Glomerular endothelial cell (primary cell): ENCODE data around the gene STAC3. TPM values are rescaled to one million over a fixed set of nuclear protein-coding genes. Genes with fewer than 3 reads are reported as not detected.

Experiments used
- DNase-seq: peaks from one replicate; pipeline ENCODE4 v3.0.0-alpha.2; 2011; ENCODE audit warnings: low read depth, low spot score; ENCODE audit errors: extremely low read depth
- total RNA-seq: library from RNA; depleted of rRNA; stranded (reverse); fragments of >200 nt; gene quantifications from 2 replicates; pipeline ENCODE4 v1.2.3, GENCODE V29; 2015

STAC3 gene
- total RNA-seq, 1 donor from 2014 or later, result 0.18 TPM

DNA sequence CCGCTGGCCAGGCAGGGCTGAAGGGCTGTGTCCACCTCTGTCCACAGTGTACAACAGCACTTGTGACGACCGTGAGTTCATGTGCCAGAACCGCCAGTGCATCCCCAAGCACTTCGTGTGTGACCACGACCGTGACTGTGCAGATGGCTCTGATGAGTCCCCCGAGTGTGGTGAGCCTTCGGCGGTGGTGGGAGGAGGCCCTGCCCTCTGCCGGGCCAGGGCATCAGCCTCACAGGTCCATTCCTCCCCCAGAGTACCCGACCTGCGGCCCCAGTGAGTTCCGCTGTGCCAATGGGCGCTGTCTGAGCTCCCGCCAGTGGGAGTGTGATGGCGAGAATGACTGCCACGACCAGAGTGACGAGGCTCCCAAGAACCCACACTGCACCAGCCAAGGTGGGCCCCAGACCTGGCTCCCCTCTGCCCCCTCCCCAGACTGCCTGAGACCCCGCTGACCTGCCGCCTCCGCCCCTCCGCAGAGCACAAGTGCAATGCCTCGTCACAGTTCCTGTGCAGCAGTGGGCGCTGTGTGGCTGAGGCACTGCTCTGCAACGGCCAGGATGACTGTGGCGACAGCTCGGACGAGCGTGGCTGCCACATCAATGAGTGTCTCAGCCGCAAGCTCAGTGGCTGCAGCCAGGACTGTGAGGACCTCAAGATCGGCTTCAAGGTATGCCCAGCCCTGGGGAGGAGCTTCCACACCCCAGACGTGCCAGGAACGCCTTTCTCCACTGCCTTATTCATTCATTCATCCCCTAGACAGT lies 55.2 kb downstream of the STAC3 start:
- DNase-seq, result no peak

DNA sequence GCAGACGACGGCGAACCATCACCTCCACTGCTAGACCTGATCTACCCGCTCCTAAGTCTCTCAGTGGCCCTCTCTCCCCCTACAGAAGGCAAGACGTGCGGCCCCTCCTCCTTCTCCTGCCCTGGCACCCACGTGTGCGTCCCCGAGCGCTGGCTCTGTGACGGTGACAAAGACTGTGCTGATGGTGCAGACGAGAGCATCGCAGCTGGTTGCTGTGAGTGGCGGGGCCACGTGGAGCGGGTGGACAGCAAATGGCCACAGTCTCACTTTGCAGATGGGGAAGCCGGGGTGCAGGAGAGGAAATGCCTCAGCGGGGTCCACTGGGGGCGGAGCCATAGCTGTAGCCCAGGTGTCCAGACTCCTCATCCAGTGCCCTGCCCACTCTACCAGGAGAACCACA lies 55.8 kb downstream of the STAC3 start:
- DNase-seq, result no peak

DNA sequence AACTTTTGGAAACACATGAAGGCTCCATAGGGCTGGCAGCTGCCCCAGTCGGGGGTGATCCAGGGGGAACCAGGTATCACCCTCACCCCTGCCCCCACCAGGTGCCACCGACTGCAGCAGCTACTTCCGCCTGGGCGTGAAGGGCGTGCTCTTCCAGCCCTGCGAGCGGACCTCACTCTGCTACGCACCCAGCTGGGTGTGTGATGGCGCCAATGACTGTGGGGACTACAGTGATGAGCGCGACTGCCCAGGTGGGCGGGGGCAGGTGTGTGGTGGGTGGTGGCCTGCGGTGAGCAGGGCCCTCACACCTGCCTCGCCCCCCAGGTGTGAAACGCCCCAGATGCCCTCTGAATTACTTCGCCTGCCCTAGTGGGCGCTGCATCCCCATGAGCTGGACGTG lies 56.7 kb downstream of the STAC3 start:
- no peak for DNase-seq

DNA sequence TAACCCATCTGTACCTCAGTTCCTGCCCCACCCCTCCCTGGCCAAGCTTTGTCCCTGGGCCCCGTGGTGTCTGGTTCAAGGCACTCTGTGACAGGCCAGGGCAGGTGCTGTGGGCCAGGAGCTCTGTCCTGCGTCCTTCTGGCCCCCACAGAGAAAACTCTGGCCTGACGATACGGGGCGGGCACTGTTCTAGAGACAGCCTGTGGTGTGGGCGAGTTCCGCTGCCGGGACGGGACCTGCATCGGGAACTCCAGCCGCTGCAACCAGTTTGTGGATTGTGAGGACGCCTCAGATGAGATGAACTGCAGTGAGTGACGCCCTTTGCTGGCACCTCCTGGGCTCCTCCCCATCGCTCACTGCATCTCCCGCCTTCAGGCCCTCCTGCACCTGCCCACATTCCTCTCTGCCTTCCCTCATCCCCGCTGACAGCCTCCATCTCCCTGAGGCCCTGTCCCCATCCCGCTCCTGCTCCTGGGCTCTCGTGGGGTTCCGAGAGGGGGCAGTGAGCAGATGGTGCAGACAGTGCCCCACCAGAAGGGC lies 57.2 kb downstream of the STAC3 start:
- DNase-seq, result no peak

Other genes starting within 250 kb of the STAC3 start
- 5.3 and 8.0 TPM in 2 replicates for gene ZBTB39, start 244.6 kb downstream of the STAC3 start, total RNA-seq
- gene TAC3, start 234.7 kb downstream of the STAC3 start, total RNA-seq, result not detected in 2 replicates
- not detected in 2 replicates for gene MYO1A, start 201.1 kb downstream of the STAC3 start, total RNA-seq
- 7.9 and 8.0 TPM in 2 replicates for gene NEMP1, start 172.4 kb downstream of the STAC3 start, total RNA-seq
- 16.4 and 17.2 TPM in 2 replicates for gene NAB2, start 162.1 kb downstream of the STAC3 start, total RNA-seq
- gene STAT6, start 139.8 kb downstream of the STAC3 start, total RNA-seq, result 91.2 and 108 TPM in 2 replicates
- 12.4 and 21.4 TPM in 2 replicates for gene LRP1, start 122.7 kb downstream of the STAC3 start, total RNA-seq
- gene LRP1-AS, start 103.6 kb downstream of the STAC3 start, total RNA-seq, result not detected in 2 replicates
- gene NXPH4, start 34.4 kb downstream of the STAC3 start, total RNA-seq, result 0.05 and 2.5 TPM in 2 replicates
- gene SHMT2, start 21.5 kb downstream of the STAC3 start, total RNA-seq, result 64.0 and 92.2 TPM in 2 replicates
- 18.6 and 19.7 TPM in 2 replicates for gene R3HDM2, start 179.9 kb upstream of the STAC3 start, total RNA-seq
- not detected in 2 replicates for gene INHBC, start 183.6 kb upstream of the STAC3 start, total RNA-seq
- gene INHBE, start 204.1 kb upstream of the STAC3 start, total RNA-seq, result not detected in 2 replicates
- gene GLI1, start 208.6 kb upstream of the STAC3 start, total RNA-seq, result 0.12 and 0.19 TPM in 2 replicates
- 0.18 and 0.24 TPM in 2 replicates for gene ARHGAP9, start 228.7 kb upstream of the STAC3 start, total RNA-seq
- gene MARS1, start 236.9 kb upstream of the STAC3 start, total RNA-seq, result 83.9 and 199 TPM in 2 replicates